LoVo (cell line): ENCODE measurements around the gene USP6NL.

Experiments
- DNase-seq: peaks from one replicate; pipeline ENCODE4 v3.0.0-alpha.2; 2016; ENCODE audit warnings: low spot score

USP6NL gene

DNA sequence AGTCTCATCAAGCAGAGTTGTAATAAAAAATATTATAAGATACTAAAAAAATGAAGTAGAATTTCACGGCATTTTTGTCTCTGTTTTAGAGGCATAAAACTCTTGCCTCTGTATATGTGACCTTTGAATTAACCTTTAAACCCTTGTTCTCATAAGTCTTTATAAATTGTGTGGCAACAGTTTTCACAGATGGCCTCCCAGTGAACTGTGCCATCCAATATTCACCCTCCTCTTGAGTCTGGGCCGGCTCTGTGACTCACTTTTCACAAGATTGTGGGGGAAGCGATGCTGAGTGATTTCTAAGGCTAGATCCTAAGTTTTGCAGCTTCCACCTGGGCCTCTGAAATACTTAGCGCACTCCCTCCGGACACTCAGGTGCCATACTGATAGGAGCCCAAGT is 4.6 kb upstream of the USP6NL start:
- DNase-seq: no peak

DNA sequence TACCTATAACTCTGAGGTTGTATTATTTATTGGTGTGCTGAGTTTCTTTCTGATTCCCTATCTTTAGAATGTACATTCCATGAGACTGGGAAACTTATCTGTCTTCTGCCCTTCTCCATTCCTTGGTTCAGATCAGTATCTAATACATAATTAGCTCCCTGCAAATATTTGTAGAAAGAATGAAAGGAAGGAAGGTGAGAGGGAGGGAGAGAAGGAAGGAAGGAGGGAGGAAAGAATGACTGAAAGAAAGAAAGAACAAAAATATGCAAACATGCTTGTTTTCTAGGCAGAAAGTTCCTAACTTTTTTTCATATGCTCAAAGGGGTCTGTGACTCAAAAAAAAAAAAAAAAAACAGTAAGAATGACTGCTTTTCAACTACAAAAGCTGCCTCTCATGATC is 3.9 kb upstream of the USP6NL start:
- no peak for DNase-seq

DNA sequence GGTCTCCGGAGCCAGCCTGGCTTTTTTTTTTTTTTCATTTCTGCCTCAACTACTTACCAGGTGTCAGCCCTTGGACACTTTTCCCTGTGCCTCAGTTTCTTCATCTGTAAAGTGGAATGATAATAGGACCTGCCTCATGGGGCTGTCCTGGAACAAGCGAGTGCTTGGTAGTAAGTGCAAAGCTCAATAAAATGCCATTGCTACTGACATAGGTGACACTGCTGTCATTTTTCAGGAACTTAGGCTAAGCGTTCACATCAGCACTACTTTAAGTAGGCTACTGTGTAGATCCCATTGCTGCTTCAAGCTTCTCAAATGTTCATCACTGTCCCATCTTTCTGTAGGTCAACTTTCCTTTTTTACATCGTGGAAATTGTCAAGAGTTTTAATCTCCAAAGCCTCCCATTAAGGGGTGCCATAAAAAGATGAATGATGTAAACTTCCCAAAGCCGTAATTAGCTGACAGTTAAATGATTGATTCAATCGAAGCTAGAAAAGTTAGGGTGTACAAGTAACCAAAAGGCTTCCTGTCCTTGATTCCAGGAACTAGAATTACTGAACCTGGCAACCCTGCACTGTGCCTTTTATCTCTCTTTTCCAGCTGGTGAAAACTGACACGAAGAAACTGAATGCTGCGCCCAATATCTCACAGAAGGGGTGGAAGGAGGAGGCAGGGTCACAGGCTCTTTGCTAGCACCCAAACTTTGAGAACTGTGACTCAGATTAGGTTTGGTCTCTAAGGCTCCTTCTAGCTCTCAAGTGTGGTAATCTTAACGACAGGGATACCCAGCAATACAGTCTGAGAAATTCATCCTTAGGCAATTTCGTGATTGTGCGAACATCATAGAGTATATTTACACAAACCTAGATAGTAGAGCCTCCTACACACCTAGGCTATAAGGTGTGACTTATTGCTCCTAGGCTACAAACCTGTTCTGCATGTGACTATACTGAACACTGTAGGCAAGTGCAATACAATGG is 861 bp upstream of the USP6NL start:
- no peak for DNase-seq

DNA sequence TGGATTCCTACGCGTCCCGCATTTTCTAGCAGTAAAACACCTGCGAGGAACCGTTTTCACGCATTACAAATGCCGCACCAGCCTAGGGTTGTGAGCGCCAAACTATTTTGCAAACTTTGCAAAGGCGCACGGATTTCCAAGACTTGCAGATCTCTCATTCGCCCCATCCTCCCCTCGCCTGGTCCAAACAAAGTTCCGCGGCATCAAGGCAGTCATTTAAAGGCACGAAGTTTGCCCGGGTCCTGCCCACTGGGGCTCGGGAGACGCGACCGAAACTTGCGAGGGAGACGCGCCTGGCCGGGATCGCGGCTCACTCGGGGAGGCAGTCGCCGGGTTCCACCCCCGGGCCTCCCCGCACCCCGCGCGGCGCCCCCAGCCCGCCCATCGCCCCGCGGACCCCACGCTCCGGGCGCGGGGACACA is 613 bp downstream of the USP6NL start:
- DNase-seq: no peak

DNA sequence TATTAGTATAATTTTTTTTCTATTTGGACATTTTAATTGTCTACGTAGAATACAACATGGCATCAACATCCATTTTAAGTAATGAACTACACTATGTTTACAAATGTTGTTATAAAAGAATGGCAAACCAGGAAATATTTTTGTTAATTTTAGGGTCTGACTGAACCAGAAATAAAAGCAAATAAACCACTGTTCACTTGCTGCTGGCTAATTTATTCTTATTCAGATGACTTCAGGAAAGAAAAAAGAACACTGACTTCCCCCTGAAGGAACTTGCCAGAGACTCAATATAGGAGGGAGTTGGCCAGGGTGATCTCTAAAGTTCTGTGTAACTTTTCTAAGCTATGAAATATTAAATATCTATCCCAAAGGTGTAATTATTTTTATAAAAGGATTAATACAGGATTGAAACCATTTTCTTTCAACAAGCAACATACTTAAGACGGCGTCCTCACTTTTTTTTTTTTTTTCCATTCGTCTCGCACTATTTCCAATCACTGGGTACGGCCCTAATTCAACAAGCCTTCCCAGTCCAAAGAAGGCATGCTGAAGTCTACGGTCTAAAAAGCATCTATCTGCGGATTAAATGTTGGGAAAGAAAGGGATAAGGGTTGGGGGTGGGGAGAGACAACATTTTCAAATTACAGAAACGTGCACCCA is 1.2 kb downstream of the USP6NL start:
- no peak for DNase-seq

DNA sequence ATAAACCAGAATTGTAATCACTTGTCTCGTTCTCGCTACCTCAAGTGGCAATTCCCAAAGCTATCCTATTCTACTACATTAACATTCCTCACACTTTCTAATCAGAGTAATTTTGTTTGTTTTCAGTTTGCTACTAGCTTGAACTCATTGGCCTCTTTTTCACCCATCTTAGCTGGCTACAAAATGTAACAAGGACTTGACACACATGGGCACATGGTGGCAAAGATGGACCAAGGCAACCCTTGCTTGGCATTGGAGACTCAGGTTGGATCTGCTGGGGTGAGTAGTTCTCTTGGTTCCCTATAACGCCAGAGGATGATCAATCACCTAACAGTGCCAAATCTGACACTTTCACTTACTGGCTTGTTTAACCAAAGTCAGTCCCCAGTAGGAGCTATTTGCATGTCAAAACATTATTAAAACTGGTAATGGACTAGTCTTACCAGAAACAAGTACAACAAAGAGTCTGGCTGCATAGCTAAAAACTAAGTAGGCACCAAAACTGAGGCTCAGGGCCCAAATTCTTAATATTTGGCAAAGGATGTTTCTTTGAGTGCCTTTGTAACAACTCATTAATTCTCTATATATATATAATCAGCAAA is 1.9 kb downstream of the USP6NL start:
- no peak for DNase-seq

DNA sequence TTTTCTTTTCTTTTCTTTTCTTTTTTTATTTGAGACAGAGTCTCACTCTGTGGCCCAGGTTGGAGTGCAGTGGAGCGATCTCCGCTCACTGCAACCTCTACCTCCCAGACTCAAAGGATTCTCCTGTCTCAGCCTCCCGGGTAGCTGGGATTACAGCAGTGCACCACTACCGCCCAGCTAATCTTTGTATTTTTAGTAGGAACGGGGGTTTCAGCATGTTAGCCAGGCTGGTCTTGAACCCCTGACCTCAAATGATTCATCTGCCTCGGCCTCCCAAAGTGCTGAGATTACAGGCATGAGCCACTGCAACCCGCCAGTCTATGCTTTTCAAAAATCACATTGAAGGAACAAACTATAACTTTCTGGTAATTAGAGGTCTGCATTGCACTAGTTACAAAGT is 2.4 kb downstream of the USP6NL start:
- no peak for DNase-seq

DNA sequence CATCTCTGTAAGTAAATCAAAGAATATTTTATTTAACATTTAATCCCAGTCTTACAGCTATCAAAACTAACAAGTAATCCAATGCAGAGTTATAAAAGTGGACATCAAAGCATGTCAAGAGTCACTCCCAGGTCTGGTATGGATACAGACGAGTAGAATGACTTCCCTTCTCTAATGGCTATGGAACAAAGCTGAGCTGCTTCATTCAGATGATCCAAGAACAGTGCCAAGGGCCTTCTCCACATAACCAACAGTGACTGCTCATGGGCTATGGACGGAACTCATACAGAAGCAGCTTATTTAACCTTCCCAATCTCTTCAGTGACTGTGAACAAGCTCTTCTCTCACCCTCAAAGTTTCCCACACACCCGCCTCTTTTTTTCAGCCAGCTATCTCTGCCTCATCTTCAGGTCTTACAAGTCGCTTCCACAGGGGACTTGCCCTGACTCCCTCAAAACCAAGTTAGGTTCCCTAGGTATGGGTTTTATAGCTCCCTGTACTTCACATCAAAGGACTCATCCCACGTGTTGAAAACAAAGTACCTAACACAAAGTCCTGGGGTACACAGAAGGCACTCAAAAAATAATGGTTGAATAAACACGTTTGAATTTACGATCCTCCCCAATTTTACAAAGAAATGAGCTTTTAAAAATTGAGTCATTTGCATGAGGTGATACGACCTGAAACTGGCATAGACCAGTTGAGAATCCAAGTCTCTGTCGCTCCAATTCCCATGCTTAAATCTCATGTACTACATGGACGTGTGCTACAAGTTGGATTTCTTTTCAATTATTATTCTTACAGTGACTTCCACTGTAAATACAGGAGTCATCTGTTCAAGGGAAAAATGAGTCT is 3.1 kb downstream of the USP6NL start:
- peak; percentile 58 for DNase-seq

DNA sequence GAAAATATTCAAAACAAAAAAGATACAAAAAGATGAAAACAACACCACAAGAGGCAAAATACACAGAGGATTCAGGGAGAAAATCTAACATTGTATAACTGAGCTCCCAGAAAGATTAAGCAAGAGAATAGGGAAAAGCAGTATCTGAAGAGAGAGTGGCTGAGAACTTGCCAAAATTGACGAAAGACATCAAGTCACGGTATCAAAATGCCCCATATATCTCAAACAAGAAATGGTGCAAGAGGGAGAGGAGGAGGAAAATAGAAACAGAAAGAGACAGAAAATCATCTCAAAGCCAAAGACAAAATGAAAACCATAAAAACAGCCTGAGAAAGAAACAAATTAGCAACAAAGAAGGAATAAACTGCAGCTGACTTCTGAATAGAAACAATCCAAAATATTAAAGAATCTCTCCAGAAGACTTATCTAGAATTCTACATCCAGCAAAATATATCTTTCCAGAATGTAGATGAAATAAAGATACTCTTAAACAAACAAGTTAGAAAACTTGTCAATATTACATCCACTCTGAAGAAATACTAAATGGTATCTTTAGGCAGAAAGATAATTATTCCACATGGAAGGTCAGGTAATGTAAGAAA is 5.5 kb downstream of the USP6NL start:
- DNase-seq: no peak

DNA sequence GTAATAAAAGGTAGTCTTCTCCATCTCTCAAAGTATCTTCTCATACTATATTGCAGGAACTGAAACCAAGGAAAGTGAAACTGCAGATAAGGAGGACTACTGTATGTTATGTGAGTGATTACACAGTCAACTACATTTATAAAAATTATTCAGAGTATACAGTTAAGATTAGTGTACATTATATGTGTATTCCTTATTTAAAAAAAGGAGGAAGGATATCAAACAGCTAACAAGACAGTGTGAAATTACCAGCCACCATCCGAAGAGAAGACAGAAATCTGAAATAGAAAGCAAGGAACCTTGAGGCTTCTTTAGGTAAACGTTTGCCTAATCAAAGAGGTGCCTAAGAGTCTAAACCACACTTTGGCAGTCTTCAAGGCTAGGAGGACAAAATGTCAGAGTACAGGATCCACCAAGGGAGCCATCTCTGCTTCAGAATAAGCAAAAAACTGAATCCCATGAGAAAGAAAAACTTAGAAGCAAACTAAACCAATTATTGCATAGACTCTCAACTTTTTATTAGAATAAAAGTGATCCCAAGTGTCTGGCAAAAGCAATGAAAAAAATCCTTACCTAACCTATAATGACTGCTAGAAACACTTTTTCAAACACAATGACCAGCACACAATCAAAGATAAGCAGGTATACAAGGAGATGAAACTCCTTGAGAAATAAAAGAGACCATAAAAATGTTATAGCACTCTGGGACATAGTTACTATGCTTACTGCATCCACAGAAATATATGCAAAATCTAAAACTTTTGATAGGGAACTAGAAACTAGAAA is 6.4 kb downstream of the USP6NL start:
- no peak for DNase-seq

DNA sequence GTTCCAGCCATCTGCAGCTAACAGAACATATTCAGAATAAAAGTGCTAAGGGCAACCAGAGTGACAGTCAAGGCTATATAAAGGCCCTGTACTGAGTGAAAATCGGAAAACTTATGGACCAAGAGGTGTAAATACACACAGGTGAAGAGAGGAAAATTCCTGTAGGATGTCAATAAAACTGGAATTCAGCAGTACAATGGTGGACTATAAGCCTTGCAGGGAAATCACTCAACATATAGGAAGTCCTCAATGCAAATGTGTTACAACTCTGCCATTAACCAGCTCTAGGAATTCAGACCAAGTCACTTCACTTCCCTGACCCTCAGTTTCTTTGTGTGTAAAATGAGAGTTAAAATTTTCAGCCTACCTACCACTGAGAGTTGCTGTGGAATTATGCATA is 7.7 kb downstream of the USP6NL start:
- no peak for DNase-seq

DNA sequence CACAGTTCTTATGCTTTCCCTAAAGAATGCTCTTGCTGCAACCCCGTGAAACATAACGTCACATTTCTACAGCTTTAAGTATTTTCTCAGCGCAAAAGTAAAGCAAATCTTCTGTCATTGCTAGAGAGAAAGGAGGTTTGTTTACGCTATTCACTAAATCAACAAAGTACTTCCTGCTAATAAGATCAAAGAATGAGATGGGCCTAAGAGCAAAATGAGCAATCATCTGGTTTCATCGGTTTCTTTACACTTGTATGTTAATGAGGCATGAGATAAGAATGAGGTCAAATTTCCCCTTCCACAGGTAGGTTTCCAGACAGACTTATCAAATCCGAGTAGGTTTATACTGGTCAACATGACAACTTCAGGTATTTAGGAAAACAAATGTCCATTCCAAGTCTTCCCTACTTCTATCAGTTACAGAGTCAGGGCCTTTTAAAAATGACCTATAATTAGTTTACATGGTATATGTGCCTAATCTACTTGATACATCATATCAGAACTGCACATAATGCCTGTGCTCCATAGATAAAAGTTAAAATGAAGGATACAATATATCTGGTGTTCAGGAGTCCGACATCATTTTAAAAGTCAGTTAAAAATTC is 8.4 kb downstream of the USP6NL start:
- DNase-seq: peak; percentile 72

DNA sequence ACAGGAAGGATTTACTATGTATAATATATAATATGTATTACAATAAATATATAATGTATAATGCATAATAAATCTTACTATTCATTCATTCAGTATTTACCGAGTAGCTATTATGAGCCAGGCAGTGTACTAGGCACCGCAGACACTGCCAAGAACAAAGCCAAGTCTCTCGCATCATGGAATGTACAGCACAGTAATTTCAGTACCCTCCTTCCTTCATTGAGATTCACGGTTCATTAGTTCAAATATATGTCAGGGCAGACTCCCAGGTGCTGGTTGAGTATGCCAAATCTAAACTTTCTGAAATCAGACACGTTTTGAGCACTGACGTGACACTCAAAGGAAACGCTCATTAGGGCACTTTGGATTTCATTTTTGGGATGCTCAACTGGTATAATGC is 9.1 kb downstream of the USP6NL start:
- DNase-seq: no peak

DNA sequence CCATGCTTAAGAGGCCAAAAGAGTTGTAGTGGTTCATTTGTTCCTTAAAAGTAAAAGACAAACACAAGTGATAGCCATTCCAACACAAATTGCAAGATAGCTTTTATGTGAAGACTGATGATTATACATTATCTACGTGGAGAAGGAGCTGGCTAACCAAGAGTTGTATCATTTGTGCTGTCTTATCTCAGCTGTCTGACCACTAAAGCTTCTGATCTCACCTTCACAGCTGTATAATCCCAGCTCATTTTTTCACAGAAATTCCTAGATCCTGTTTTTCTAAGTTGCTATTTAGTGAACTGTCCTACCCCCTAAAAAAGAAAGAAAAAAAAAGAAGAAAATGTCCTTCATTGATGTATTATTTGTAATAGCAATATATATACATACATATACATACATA is 9.8 kb downstream of the USP6NL start:
- no peak for DNase-seq

DNA sequence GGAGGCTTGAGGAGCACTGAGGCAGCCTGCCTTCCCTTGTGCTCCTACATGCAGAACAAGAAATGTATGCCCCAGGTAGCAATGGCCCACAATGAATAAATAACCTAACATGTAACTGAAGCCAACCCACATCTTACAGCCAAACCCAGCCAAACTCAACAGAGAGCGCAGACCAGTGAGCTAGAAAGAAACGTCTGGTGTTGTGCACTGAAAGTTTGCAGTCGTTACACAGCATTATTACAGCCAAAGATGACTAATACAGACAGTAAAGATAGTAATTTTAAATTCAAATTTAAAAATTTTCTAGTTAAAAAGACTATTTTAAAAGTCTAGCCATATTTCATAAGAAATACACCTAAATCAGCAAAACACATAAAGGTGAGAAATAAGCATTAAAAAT is 11.2 kb downstream of the USP6NL start:
- DNase-seq: no peak

DNA sequence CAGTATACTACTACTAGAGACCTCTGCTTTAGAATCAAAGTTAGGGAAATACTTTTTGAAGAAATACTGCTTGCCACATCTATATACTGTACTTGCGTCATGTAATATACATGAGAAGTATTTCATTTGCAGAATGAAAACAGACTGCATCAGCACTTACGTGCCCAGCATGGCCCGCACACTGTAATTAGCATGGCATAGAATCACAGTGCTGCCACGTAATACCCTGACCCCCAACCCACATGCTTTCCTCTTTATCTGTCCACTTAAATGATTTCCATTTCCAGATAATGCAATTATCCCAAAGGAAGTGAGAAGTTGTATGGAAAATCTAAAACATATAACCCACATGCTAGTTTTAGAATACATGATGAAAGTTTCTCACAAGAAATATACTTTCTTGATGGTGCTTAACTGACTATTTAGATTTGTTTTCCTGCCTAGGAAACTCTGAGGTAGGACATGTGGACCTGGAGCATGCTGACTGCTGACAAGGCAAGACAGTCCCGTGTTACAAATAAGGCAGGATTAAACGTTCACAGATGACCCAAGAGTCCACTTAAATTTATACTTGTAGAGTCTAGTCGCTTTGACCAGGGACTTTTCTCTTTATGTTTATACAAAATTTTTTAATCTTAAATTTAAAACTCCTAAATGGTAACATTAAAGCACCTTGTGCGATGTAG is 12.6 kb downstream of the USP6NL start:
- DNase-seq: no peak

DNA sequence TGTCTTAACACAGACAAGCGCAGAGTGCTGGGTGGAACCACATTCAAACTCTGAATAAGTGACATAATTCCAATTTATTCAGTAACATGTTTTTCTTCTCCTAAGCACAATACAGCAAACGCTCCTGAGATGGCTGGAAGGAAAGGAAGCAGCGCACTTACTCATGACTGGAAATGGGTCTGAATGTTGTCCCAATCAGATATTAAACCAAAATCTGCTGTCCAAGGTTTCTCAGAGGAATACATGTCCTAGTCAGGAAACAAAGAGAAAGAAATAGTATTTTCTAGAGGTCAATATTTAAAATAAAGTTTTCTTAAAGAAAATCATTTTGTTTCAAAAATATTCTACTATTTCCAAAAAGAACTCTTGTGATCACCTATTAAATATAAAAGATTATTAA is 14.0 kb downstream of the USP6NL start:
- DNase-seq: no peak

DNA sequence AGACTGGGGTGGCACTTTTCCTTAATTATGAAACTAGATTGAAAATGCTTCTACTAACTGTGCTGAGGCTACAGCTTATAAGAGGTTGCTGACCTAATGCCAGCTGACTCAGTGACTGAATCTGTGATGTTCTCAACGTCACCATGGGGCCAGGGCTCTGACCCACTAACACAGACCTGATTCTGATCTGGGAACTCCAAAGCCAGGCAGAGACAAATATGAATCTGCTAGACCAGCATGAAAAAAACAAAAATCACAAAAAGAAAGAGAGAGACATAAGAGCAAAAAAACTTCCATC is 16.1 kb downstream of the USP6NL start:
- DNase-seq: no peak

DNA sequence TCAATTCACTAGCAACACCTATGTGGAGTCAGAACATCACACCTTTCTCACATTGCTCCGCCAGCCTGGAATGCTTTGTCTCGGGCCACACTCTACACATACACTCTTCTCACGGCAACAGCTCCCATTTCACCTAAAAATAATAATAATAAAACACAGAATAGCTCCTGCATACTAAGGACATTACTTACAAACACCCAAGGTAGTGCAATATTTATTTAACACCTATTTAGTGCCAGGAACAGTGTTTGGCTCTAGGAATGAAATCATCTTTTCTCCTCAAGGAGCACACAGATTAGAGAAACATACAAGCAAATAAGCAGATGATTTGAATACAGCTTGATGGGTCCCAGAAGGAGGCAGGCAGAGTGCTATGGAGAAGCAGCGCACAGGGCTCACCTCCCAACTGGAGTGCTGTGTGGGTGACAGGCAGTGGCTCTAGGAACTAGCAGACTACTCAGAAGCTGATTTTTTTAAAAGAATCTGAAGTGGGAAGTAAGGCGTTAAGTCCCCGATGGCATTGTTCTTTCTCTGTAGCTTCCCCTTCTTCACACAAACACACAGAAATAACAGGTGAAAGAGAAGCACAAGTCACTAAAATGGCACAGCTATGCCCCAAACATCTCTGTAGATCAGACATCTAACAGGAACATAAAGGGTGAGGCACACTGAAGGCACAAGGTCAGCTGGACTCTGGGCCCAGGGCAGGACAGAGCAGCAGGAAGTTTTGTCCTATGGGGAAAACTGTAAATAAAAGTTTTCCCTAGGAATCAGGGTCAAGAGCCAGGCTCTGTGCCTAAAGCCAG is 16.7 kb downstream of the USP6NL start:
- no peak for DNase-seq
